GM12875 (cell line): ENCODE data around the gene NOVA1.

Source experiments
- H3K4me3 ChIP-seq: one replicate; pipeline ENCODE4 v1.5.1; 2011; ENCODE audit warnings: low read depth, low read length, control low read depth
- TF ChIP-seq, protein P1 (sequence below): IDR thresholded peaks from 2 replicates; pipeline ENCODE4 v1.5.1; 2011; ENCODE audit warnings: low read depth, mild to moderate bottlenecking, control low read depth, inconsistent platforms, low read length, moderate library complexity, borderline replicate concordance; ENCODE audit not compliant: insufficient read depth

Gene NOVA1

GRCh38 chr14:26611259-26611658 is 13.4 kb upstream of the NOVA1 start:
- TF ChIP-seq, protein P1, sequence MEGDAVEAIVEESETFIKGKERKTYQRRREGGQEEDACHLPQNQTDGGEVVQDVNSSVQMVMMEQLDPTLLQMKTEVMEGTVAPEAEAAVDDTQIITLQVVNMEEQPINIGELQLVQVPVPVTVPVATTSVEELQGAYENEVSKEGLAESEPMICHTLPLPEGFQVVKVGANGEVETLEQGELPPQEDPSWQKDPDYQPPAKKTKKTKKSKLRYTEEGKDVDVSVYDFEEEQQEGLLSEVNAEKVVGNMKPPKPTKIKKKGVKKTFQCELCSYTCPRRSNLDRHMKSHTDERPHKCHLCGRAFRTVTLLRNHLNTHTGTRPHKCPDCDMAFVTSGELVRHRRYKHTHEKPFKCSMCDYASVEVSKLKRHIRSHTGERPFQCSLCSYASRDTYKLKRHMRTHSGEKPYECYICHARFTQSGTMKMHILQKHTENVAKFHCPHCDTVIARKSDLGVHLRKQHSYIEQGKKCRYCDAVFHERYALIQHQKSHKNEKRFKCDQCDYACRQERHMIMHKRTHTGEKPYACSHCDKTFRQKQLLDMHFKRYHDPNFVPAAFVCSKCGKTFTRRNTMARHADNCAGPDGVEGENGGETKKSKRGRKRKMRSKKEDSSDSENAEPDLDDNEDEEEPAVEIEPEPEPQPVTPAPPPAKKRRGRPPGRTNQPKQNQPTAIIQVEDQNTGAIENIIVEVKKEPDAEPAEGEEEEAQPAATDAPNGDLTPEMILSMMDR = no peak
- H3K4me3 ChIP-seq = no peak overlapping the region

- H3K4me3 ChIP-seq = no peak overlapping the region
- TF ChIP-seq, protein P1 = no peak
These were observed 9.0 kb upstream of the NOVA1 start for GRCh38 chr14:26606729-26607312.

DNA sequence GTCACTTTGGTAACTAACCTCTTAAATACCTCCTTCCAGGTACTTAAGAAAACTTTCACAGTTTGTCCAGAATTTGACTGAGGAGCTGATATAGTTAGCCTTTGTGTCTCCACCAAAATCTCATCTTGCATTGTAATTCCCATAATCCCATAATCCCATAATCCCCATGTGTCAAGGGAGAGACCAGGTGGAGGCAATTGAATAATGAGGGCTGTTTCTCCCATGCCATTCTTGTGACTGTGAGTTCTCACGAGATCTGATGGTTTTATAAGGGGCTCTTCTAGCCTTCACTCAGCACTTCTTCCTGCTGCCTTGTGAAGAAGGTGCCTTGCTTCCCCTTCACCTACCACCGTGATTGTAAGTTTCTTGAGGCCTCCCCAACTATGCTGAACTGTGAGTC is 7.8 kb upstream of the NOVA1 start:
- H3K4me3 ChIP-seq = no peak overlapping the region
- TF ChIP-seq, protein P1 = no peak

DNA sequence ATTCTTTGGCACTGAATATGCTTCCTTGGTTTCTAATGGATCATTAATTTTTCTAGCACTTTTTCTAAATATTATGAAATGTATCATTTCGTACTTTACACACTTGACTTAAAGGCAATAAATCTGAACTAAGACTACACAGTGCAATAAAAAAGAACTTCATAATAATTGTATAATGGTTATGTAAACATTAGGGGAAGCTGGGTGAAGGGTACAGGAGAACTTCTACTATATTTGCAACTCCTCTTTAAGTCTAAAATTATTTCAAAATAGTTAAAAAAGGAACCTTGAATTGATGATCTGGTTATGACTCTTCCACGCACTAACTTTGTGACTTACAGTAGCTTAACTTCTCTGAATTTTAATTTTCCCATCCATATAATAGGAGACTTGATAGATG is 5.1 kb upstream of the NOVA1 start:
- TF ChIP-seq, protein P1 = no peak

GRCh38 chr14:26601856-26602255 is 4.0 kb upstream of the NOVA1 start:
- no peak overlapping the region for H3K4me3 ChIP-seq
- TF ChIP-seq, protein P1 = no peak

More for the DNA sequence above, 5.1 kb upstream of the NOVA1 start:
- H3K4me3 ChIP-seq = no peak overlapping the region

- H3K4me3 ChIP-seq = no peak overlapping the region
These were observed 1.5 kb upstream of the NOVA1 start for GRCh38 chr14:26599291-26599690.

DNA sequence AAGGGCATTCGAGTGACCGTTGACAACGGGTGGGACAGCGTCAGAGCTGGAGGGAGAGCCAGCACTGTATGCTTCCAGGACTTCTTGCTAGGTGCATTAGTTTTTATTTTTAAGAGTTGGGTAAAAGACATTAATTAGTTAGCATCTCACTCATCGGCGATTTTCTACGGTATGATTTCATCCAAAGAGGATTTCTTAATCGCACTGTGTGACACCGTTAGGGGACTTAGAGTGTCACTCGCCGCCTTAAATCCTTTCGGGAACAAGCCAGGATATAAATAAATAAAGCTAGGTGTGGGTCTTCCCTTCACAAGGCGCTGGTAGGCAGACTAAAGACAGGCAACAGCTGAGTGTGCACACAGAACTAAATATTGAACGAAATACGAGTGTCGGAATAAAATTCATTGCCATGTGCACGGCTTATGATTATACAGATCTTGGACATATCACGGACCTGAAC is 869 bp upstream of the NOVA1 start:
- H3K4me3 ChIP-seq = no peak overlapping the region

More at GRCh38 chr14:26599291-26599690, 1.5 kb upstream of the NOVA1 start:
- TF ChIP-seq, protein P1 = no peak

More for the DNA sequence above, 869 bp upstream of the NOVA1 start:
- TF ChIP-seq, protein P1 = no peak
